ENCODE measurements around the gene GABRB3.

GABRB3 gene

GRCh38 chr15:26628071-26628470 lies 144.8 kb downstream of the GABRB3 start:
- Histone ChIP-seq H3K9ac (ENCODE audit: low read depth, low read length) (no peak overlapping the region), H3K4me1 (ENCODE audit: insufficient read depth, low read length) (peaks cover 42% of the 10 kb centered on the region), H3K4me3 (ENCODE audit: low read length) (peak overlapping the region; percentile 27; the same call in 1 of the 2 replicates), H3K36me3 (ENCODE audit: insufficient read depth, low read depth, low read length) (0 out of 2 replicates have a peak, but pooled peaks cover 15% of the 10 kb centered on the region), H3K27ac (ENCODE audit: low read length) (no peak overlapping the region), H3K27me3 (ENCODE audit: insufficient read depth, low read length) (no peaks in the 10 kb centered on the region), H3K9me3 (ENCODE audit: insufficient read depth, low read depth, low read length) (peaks cover 4% of the 10 kb centered on the region; the same call in 1 of the 2 replicates)

DNA sequence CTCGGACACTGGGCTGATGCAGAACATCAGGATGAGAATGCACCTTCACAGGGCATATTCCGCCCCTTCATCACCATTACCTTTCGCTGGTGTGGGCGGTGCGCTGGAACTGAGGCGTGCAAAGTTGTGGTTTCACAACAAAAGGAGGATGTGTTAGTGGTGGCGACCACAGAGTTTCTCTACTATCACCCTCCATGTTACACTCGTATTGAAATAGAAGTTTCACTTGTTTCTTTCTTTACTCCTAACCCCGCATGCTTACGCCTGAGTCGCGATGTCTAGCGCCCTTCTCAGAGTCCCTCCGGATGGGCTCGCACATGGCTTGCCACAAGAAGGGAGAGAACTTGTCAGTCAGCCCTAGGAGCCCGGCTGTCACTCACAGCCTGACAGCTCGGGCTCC lies 148.7 kb downstream of the GABRB3 start:
- no peaks in the 10 kb centered on the region for H3K27me3 ChIP-seq (ENCODE audit: insufficient read depth, low read length)
- peaks cover 4% of the 10 kb centered on the region; the same call in 1 of the 2 replicates for H3K9me3 ChIP-seq (ENCODE audit: insufficient read depth, low read depth, low read length)
- H3K4me1 ChIP-seq (ENCODE audit: insufficient read depth, low read length) = peaks cover 31% of the 10 kb centered on the region
- peaks cover 32% of the 10 kb centered on the region; the same call in 1 of the 2 replicates for H3K36me3 ChIP-seq (ENCODE audit: insufficient read depth, low read depth, low read length)
- H3K27ac ChIP-seq (ENCODE audit: low read length) = no peak overlapping the region
- no peak overlapping the region for H3K9ac ChIP-seq (ENCODE audit: low read depth, low read length)
- H3K4me3 ChIP-seq (ENCODE audit: low read length) = no peak overlapping the region

DNA sequence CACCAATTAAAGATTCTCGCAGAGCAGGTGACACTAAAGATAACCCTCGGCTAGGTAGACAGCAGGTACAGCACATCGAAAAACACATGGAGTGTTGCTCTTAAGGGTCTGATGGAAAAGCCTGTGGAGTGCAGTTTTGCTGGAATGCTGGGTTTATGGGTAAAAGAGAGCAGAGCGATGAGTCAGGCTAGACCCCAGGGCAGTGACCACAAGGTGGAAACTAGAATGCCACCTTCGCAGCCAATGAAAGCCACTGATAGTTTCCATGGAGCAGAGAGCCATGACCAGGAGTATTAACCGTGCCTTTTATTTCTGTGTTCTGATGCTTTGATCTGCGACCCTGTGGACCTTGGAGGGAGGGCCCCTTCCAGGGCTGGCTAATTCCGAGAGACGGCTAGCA lies 149.8 kb downstream of the GABRB3 start:
- H3K36me3 ChIP-seq (ENCODE audit: insufficient read depth, low read depth, low read length) = peaks cover 32% of the 10 kb centered on the region; the same call in 1 of the 2 replicates
- peaks cover 4% of the 10 kb centered on the region; the same call in 1 of the 2 replicates for H3K9me3 ChIP-seq (ENCODE audit: insufficient read depth, low read depth, low read length)
- H3K27me3 ChIP-seq (ENCODE audit: insufficient read depth, low read length) = no peaks in the 10 kb centered on the region
- no peak overlapping the region for H3K27ac ChIP-seq (ENCODE audit: low read length)
- H3K4me1 ChIP-seq (ENCODE audit: insufficient read depth, low read length) = peaks cover 31% of the 10 kb centered on the region
- H3K4me3 ChIP-seq (ENCODE audit: low read length) = no peak overlapping the region
- H3K9ac ChIP-seq (ENCODE audit: low read depth, low read length) = no peak overlapping the region

- no peaks in the 10 kb centered on the region for H3K27me3 ChIP-seq (ENCODE audit: insufficient read depth, low read length)
- peaks cover 32% of the 10 kb centered on the region; the same call in 1 of the 2 replicates for H3K36me3 ChIP-seq (ENCODE audit: insufficient read depth, low read depth, low read length)
- H3K4me3 ChIP-seq (ENCODE audit: low read length) = no peak overlapping the region
- H3K9ac ChIP-seq (ENCODE audit: low read depth, low read length) = no peak overlapping the region
- no peaks in the 10 kb centered on the region for H3K9me3 ChIP-seq (ENCODE audit: insufficient read depth, low read depth, low read length)
- H3K27ac ChIP-seq (ENCODE audit: low read length) = no peak overlapping the region
- H3K4me1 ChIP-seq (ENCODE audit: insufficient read depth, low read length) = peaks cover 31% of the 10 kb centered on the region
These were observed 151.1 kb downstream of the GABRB3 start for GRCh38 chr15:26621816-26622215.

GRCh38 chr15:26620528-26621458 lies 152.1 kb downstream of the GABRB3 start:
- Histone ChIP-seq H3K27me3 (ENCODE audit: insufficient read depth, low read length) (no peaks in the 10 kb centered on the region), H3K9me3 (ENCODE audit: insufficient read depth, low read depth, low read length) (no peaks in the 10 kb centered on the region), H3K9ac (ENCODE audit: low read depth, low read length) (no peak overlapping the region), H3K36me3 (ENCODE audit: insufficient read depth, low read depth, low read length) (peaks cover 32% of the 10 kb centered on the region; the same call in 1 of the 2 replicates), H3K4me1 (ENCODE audit: insufficient read depth, low read length) (peaks cover 34% of the 10 kb centered on the region), H3K27ac (ENCODE audit: low read length) (no peak overlapping the region), H3K4me3 (ENCODE audit: low read length) (no peak overlapping the region)

DNA sequence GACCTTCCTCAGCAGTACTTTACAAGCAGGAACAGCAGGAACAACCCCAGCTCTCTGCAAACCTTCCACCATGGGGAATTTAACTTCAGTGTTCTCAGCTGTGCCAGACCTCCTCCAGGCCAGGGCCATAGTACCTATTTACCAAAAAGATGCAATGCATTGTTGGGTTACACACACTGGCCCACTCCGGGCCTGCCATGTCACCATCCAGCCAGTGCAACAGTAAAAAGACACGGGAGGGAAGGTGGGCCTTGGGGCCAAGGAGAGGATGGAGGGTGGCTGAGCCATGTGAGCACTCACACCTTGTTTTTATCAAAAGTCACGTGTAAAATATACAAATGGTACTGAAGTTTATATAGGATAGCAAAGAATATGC lies 157.0 kb downstream of the GABRB3 start:
- H3K4me3 ChIP-seq (ENCODE audit: low read length) = no peak overlapping the region
- no peaks in the 10 kb centered on the region for H3K27me3 ChIP-seq (ENCODE audit: insufficient read depth, low read length)
- no peak overlapping the region for H3K9ac ChIP-seq (ENCODE audit: low read depth, low read length)
- peaks cover 1% of the 10 kb centered on the region; the same call in 1 of the 2 replicates for H3K9me3 ChIP-seq (ENCODE audit: insufficient read depth, low read depth, low read length)
- H3K4me1 ChIP-seq (ENCODE audit: insufficient read depth, low read length) = peaks cover 13% of the 10 kb centered on the region
- peaks cover 33% of the 10 kb centered on the region for H3K36me3 ChIP-seq (ENCODE audit: insufficient read depth, low read depth, low read length)
- no peak overlapping the region for H3K27ac ChIP-seq (ENCODE audit: low read length)

GRCh38 chr15:26615188-26615926 lies 157.5 kb downstream of the GABRB3 start:
- H3K4me1 ChIP-seq (ENCODE audit: insufficient read depth, low read length) = peaks cover 9% of the 10 kb centered on the region
- no peak overlapping the region for H3K27ac ChIP-seq (ENCODE audit: low read length)
- H3K27me3 ChIP-seq (ENCODE audit: insufficient read depth, low read length) = no peaks in the 10 kb centered on the region
- no peak overlapping the region for H3K4me3 ChIP-seq (ENCODE audit: low read length)
- peaks cover 7% of the 10 kb centered on the region for H3K9me3 ChIP-seq (ENCODE audit: insufficient read depth, low read depth, low read length)
- no peak overlapping the region for H3K9ac ChIP-seq (ENCODE audit: low read depth, low read length)
- peaks cover 33% of the 10 kb centered on the region for H3K36me3 ChIP-seq (ENCODE audit: insufficient read depth, low read depth, low read length)

- no peak overlapping the region for H3K27ac ChIP-seq (ENCODE audit: low read length)
- no peaks in the 10 kb centered on the region for H3K27me3 ChIP-seq (ENCODE audit: insufficient read depth, low read length)
- no peak overlapping the region for H3K9ac ChIP-seq (ENCODE audit: low read depth, low read length)
- peaks cover 7% of the 10 kb centered on the region for H3K4me1 ChIP-seq (ENCODE audit: insufficient read depth, low read length)
- H3K9me3 ChIP-seq (ENCODE audit: insufficient read depth, low read depth, low read length) = peaks cover 13% of the 10 kb centered on the region
- no peak overlapping the region for H3K4me3 ChIP-seq (ENCODE audit: low read length)
- H3K36me3 ChIP-seq (ENCODE audit: insufficient read depth, low read depth, low read length) = peaks cover 33% of the 10 kb centered on the region
These were observed 158.1 kb downstream of the GABRB3 start for GRCh38 chr15:26614734-26615133.

DNA sequence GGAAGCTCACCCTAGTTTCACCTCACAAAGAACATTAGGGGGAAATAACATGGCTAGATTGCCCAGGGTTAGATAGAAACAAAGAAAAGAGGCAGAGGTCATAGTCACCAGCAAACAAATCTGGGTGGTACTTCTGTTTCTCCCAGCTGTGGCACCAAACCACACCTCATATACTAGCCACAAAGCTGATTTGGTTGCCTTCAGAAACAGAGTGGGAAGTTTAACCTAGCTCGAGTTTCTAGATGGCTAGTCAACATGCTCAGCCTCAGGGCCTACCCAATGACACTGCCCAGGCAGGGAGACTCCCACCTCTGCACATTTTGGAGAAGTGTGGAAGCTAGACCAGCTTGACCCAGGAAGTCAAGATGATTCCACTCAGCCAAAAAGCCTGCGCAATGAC lies 174.2 kb downstream of the GABRB3 start:
- Histone ChIP-seq H3K4me1 (ENCODE audit: insufficient read depth, low read length) (no peaks in the 10 kb centered on the region), H3K36me3 (ENCODE audit: insufficient read depth, low read depth, low read length) (peaks cover 4% of the 10 kb centered on the region), H3K9me3 (ENCODE audit: insufficient read depth, low read depth, low read length) (peaks cover 4% of the 10 kb centered on the region), H3K9ac (ENCODE audit: low read depth, low read length) (no peak overlapping the region), H3K4me3 (ENCODE audit: low read length) (no peak overlapping the region), H3K27ac (ENCODE audit: low read length) (no peak overlapping the region), H3K27me3 (ENCODE audit: insufficient read depth, low read length) (no peaks in the 10 kb centered on the region)

- Histone ChIP-seq H3K9ac (ENCODE audit: low read depth, low read length) (no peak overlapping the region), H3K9me3 (ENCODE audit: insufficient read depth, low read depth, low read length) (no peaks in the 10 kb centered on the region), H3K27me3 (ENCODE audit: insufficient read depth, low read length) (no peaks in the 10 kb centered on the region), H3K27ac (ENCODE audit: low read length) (no peak overlapping the region), H3K36me3 (ENCODE audit: insufficient read depth, low read depth, low read length) (0 out of 2 replicates have a peak, but pooled peaks cover 6% of the 10 kb centered on the region), H3K4me3 (ENCODE audit: low read length) (no peak overlapping the region), H3K4me1 (ENCODE audit: insufficient read depth, low read length) (no peaks in the 10 kb centered on the region)
These were observed 177.3 kb downstream of the GABRB3 start for GRCh38 chr15:26595611-26596010.

GRCh38 chr15:26590676-26591075 lies 182.2 kb downstream of the GABRB3 start:
- H3K9ac ChIP-seq (ENCODE audit: low read depth, low read length) = no peak overlapping the region
- H3K36me3 ChIP-seq (ENCODE audit: insufficient read depth, low read depth, low read length) = peaks cover 23% of the 10 kb centered on the region; the same call in 1 of the 2 replicates
- no peak overlapping the region for H3K4me3 ChIP-seq (ENCODE audit: low read length)
- no peaks in the 10 kb centered on the region for H3K4me1 ChIP-seq (ENCODE audit: insufficient read depth, low read length)
- H3K27me3 ChIP-seq (ENCODE audit: insufficient read depth, low read length) = no peaks in the 10 kb centered on the region
- H3K9me3 ChIP-seq (ENCODE audit: insufficient read depth, low read depth, low read length) = no peaks in the 10 kb centered on the region
- H3K27ac ChIP-seq (ENCODE audit: low read length) = no peak overlapping the region

Measured in iPS-20b (cell line).